ENCODE data around the gene PITX3.

The PITX3 gene

GRCh38 chr10:102233997-102234396 is 7.3 kb downstream of the PITX3 start:
- no peak for DNase-seq (ENCODE audit: insufficient read length, low spot score)
- no peak for FAIRE-seq
- TF ChIP-seq POLR2A (IDR thresholded peaks at IDR 0.05; ENCODE audit: low read depth, low read length) (no peak), TAF1 (IDR thresholded peaks at IDR 0.05; ENCODE audit: low read depth, low read length) (no peak), SPI1 (IDR thresholded peaks at IDR 0.05; ENCODE audit: low read depth, low read length) (no peak), POLR2AphosphoS5 (IDR thresholded peaks at IDR 0.05; ENCODE audit: low read depth, low read length) (no peak), PAX5 (IDR thresholded peaks at IDR 0.05; ENCODE audit: insufficient read depth, low read length, severe bottlenecking) (no peak), POU2F2 (IDR thresholded peaks at IDR 0.05; ENCODE audit: low read depth, low read length) (no peak)

DNA sequence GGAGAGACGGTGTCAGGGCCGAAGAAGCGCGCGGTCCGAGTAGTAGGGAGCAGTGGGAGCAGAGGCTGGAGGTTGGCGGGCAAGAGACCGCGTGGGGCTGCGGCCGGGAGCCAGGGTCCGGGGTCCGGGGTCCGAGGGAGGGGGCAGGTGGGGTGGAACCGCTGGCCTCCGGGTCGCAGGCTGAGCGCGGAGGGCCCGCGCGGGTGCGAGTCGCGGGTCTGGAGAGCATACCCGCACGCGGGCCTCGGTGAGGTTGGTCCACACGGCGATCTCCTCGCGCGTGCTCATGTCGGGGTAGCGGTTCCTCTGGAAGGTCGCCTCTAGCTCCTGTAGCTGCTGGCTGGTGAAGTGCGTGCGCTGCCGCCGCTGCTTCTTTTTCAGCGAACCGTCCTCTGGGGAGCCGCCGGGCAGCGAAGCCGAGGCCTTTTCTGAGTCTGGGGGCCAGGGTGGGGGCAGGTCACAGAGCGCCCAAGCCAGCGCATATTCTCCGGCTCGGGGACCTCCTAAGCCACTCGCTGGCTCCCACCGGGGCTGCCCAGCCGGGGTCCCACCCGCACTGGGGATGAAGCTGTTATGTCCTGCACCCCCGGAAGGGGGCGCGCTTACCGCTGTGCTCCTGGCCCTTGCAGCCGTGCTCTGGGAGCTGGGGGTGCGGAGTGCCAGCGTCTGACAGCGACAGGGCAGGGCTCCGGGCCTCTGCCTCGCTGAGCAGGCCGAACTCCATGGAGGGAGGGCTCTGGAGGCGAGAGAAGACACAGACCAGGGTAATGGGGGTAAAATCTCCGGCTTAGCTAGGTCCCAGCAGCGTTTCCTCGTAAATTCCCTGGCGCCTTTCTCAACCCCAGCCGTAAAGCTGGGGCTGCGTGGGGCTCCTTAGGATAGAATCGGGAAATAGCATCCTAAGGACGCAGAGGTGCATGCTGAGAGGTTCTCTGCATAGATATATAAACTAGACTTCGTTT is 9.7 kb downstream of the PITX3 start:
- no peak for TF ChIP-seq POU2F2 (IDR thresholded peaks at IDR 0.05; ENCODE audit: low read depth, low read length)
- no peak for TF ChIP-seq POLR2A (IDR thresholded peaks at IDR 0.05; ENCODE audit: low read depth, low read length)
- no peak for TF ChIP-seq PAX5 (IDR thresholded peaks at IDR 0.05; ENCODE audit: insufficient read depth, low read length, severe bottlenecking)
- no peak for TF ChIP-seq TAF1 (IDR thresholded peaks at IDR 0.05; ENCODE audit: low read depth, low read length)
- TF ChIP-seq POLR2AphosphoS5 (IDR thresholded peaks at IDR 0.05; ENCODE audit: low read depth, low read length): no peak
- no peak for TF ChIP-seq SPI1 (IDR thresholded peaks at IDR 0.05; ENCODE audit: low read depth, low read length)
- peak; percentile 71 for DNase-seq (ENCODE audit: insufficient read length, low spot score)
- FAIRE-seq: peak; percentile 86

- FAIRE-seq (peak; percentile 68), DNase-seq (ENCODE audit: insufficient read length, low spot score) (peak; percentile 63)
- TF ChIP-seq POU2F2 (IDR thresholded peaks at IDR 0.05; ENCODE audit: low read depth, low read length) (no peak), SPI1 (IDR thresholded peaks at IDR 0.05; ENCODE audit: low read depth, low read length) (no peak), POLR2A (IDR thresholded peaks at IDR 0.05; ENCODE audit: low read depth, low read length) (no peak), POLR2AphosphoS5 (IDR thresholded peaks at IDR 0.05; ENCODE audit: low read depth, low read length) (no peak)
These were observed 10.4 kb downstream of the PITX3 start for GRCh38 chr10:102230861-102231356.

GRCh38 chr10:102230264-102230860 is 10.9 kb downstream of the PITX3 start:
- TF ChIP-seq PAX5 (IDR thresholded peaks at IDR 0.05; ENCODE audit: insufficient read depth, low read length, severe bottlenecking) (no peak), POU2F2 (IDR thresholded peaks at IDR 0.05; ENCODE audit: low read depth, low read length) (no peak), TAF1 (IDR thresholded peaks at IDR 0.05; ENCODE audit: low read depth, low read length) (no peak), POLR2AphosphoS5 (IDR thresholded peaks at IDR 0.05; ENCODE audit: low read depth, low read length) (no peak)
- peak; percentile 41 for DNase-seq (ENCODE audit: insufficient read length, low spot score)
- peak; percentile 57 for FAIRE-seq

DNA sequence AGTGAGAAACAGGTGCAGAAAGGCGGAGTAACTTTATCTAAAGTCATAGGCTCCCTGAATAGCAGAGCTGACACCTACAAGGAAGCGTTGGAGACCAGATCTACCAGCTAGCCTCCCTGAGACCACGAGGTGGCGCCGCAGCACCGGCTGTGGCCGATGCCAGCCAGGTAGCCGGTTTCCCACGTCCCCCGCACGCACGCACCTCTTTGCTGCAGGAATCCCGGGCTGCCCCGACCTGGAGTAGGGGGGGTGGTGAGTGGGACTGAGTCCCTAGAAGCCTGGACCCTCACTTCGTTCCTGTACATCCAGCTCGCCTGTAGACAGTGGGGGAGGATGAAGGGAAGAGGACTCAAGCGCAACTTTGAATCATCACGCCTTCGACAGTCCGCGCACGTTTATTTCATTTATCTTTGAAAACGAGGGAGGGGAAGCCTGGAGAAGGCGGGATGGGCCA is 11.5 kb downstream of the PITX3 start:
- no peak for TF ChIP-seq SPI1 (IDR thresholded peaks at IDR 0.05; ENCODE audit: low read depth, low read length)
- TF ChIP-seq POLR2AphosphoS5 (IDR thresholded peaks at IDR 0.05; ENCODE audit: low read depth, low read length): no peak
- no peak for TF ChIP-seq PAX5 (IDR thresholded peaks at IDR 0.05; ENCODE audit: insufficient read depth, low read length, severe bottlenecking)
- no peak for TF ChIP-seq POLR2A (IDR thresholded peaks at IDR 0.05; ENCODE audit: low read depth, low read length)
- TF ChIP-seq POU2F2 (IDR thresholded peaks at IDR 0.05; ENCODE audit: low read depth, low read length): no peak
- no peak for TF ChIP-seq TAF1 (IDR thresholded peaks at IDR 0.05; ENCODE audit: low read depth, low read length)
- FAIRE-seq (peak; percentile 95), DNase-seq (ENCODE audit: insufficient read length, low spot score) (peak; percentile 79)

- TF ChIP-seq POU2F2 (IDR thresholded peaks at IDR 0.05; ENCODE audit: low read depth, low read length): no peak
- TF ChIP-seq TAF1 (IDR thresholded peaks at IDR 0.05; ENCODE audit: low read depth, low read length): no peak
- TF ChIP-seq SPI1 (IDR thresholded peaks at IDR 0.05; ENCODE audit: low read depth, low read length): no peak
- no peak for TF ChIP-seq PAX5 (IDR thresholded peaks at IDR 0.05; ENCODE audit: insufficient read depth, low read length, severe bottlenecking)
- TF ChIP-seq POLR2AphosphoS5 (IDR thresholded peaks at IDR 0.05; ENCODE audit: low read depth, low read length): no peak
- no peak for TF ChIP-seq POLR2A (IDR thresholded peaks at IDR 0.05; ENCODE audit: low read depth, low read length)
- DNase-seq (ENCODE audit: insufficient read length, low spot score): no peak
- no peak for FAIRE-seq
These were observed 14.3 kb downstream of the PITX3 start for GRCh38 chr10:102227050-102227449.

DNA sequence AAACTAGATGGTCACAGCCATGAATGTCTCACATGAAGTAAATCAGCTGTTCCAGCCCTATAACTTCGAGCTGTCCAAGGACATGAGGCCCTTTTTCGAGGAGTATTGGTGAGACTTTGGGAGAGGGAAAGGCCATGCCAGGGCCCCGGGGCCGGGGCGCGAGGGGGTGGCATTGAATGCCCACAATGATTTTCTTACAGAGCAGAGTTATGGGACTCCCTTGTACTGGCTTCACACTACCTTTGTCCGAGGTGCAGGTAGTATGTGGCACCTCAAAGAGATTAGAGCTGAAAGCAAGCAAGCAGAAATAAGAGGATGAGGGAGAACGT is 14.8 kb downstream of the PITX3 start:
- TF ChIP-seq POU2F2 (IDR thresholded peaks at IDR 0.05; ENCODE audit: low read depth, low read length) (no peak), POLR2AphosphoS5 (IDR thresholded peaks at IDR 0.05; ENCODE audit: low read depth, low read length) (no peak), PAX5 (IDR thresholded peaks at IDR 0.05; ENCODE audit: insufficient read depth, low read length, severe bottlenecking) (no peak), SPI1 (IDR thresholded peaks at IDR 0.05; ENCODE audit: low read depth, low read length) (no peak), TAF1 (IDR thresholded peaks at IDR 0.05; ENCODE audit: low read depth, low read length) (no peak), POLR2A (IDR thresholded peaks at IDR 0.05; ENCODE audit: low read depth, low read length) (no peak)
- no peak for FAIRE-seq
- DNase-seq (ENCODE audit: insufficient read length, low spot score): no peak

DNA sequence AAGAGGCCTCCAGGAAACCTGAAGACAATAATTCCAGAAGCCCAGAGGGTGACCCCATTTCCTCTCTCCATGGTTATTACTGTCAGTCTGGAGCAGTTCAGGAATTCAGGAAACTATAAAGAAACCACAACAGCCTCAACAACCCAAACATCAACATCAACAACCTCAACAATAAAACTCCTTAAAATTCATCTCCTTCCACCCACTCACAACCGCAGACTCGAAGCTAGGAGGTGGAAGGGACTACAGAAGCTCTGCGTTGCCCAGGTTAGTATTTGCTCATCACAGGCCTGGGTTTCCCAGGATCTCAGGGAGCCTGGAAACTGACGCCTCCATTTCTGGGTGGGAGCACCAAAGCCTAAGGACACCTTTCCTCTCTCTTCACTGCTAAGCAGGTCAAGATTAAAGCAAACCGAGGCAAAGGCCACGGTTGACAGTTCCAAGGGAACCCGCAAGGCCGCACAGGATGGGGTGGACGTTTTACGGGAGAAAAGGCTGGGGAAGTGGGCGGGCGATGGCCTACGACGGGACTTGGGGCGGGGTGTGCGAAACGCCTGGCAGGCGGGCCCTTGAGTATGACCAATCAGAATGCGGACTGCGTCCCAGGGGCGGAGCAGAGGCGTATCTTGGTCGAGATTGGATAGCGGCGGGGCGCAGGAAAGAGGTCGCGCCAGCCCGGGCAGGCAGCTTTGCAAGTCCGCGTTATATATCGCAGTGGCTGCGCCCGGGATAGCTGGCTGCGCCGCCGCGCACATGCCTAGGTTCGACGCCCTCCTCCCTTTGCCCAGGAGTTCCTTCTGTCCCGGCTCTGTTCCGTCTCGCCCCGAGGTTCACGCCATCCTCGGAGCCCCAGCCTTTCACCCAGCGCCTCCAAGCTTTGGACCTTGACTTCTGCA is 15.4 kb downstream of the PITX3 start, which contains the start of gene ELOVL3:
TSS of gene ELOVL3 (plus strand) at position 654 of the 896 bp plus-strand sequence. CDS start 250 bp downstream, outside the sequence.
- TF ChIP-seq TAF1 (IDR thresholded peaks at IDR 0.05; ENCODE audit: low read depth, low read length) (no peak), PAX5 (IDR thresholded peaks at IDR 0.05; ENCODE audit: insufficient read depth, low read length, severe bottlenecking) (no peak), SPI1 (IDR thresholded peaks at IDR 0.05; ENCODE audit: low read depth, low read length) (no peak), POU2F2 (IDR thresholded peaks at IDR 0.05; ENCODE audit: low read depth, low read length) (no peak), POLR2A (IDR thresholded peaks at IDR 0.05; ENCODE audit: low read depth, low read length) (no peak), POLR2AphosphoS5 (IDR thresholded peaks at IDR 0.05; ENCODE audit: low read depth, low read length) (no peak)
- peak; percentile 98 for FAIRE-seq

More for the DNA sequence above, 15.4 kb downstream of the PITX3 start, which contains the start of gene ELOVL3:
- DNase-seq (ENCODE audit: insufficient read length, low spot score): peak; percentile 93

Data from GM12891 (cell line).